SK-N-SH (cell line): Measurements from ENCODE around the gene AHCYL2.

Experiments used
- CTCF ChIP-seq: fragments of 200-600 bp; sonication (generic); IDR thresholded peaks from 2 replicates; pipeline ENCODE4 v1.6.1; 2017; ENCODE audit warnings: antibody characterized with exemption, mild to moderate bottlenecking, moderate library complexity
- FOXM1 ChIP-seq: IDR thresholded peaks from 2 replicates; pipeline ENCODE4 v1.4.0; 2012; ENCODE audit warnings: low read depth, mild to moderate bottlenecking
- MXI1 ChIP-seq: IDR thresholded peaks from 2 replicates; pipeline ENCODE4 v1.6.1; 2012; ENCODE audit warnings: mild to moderate bottlenecking, low read depth, low read length, improper control_type of control experiment
- NRF1 ChIP-seq: IDR thresholded peaks from 2 replicates; pipeline ENCODE4 v1.6.1; 2012; ENCODE audit warnings: low read depth, mild to moderate bottlenecking, low read length
- POLR2AphosphoS5 ChIP-seq: IDR thresholded peaks from 2 replicates; pipeline ENCODE4 v1.6.1; 2012; ENCODE audit warnings: low read depth, low read length
- RAD21 ChIP-seq: IDR thresholded peaks from 2 replicates; pipeline ENCODE4 v1.6.1; 2012; ENCODE audit warnings: mild to moderate bottlenecking, low read length
- REST ChIP-seq: IDR thresholded peaks from 2 replicates; pipeline ENCODE4 v1.6.1; 2012; ENCODE audit warnings: mild to moderate bottlenecking, low read depth, low read length, moderate library complexity
- SIN3A ChIP-seq: IDR thresholded peaks from 2 replicates; pipeline ENCODE4 v1.6.1; 2012; ENCODE audit warnings: low read depth, mild to moderate bottlenecking, low read length, moderate library complexity, borderline replicate concordance
- SMC3 ChIP-seq: IDR thresholded peaks from 2 replicates; pipeline ENCODE4 v1.6.1; 2012; ENCODE audit warnings: low read depth, low read length, improper control_type of control experiment
- TAF1 ChIP-seq: IDR thresholded peaks from 2 replicates; pipeline ENCODE4 v1.6.1; 2012; ENCODE audit warnings: low read depth, mild to moderate bottlenecking, low read length, moderate library complexity, borderline replicate concordance
- TEAD4 ChIP-seq: IDR thresholded peaks from 2 replicates; pipeline ENCODE4 v1.4.0; 2012; ENCODE audit warnings: mild to moderate bottlenecking, borderline replicate concordance; ENCODE audit not compliant: insufficient read depth
- USF1 ChIP-seq: IDR thresholded peaks from 2 replicates; pipeline ENCODE4 v1.4.0; 2012; ENCODE audit warnings: low read depth, borderline replicate concordance
- ZBTB33 ChIP-seq: IDR thresholded peaks from 2 replicates; pipeline ENCODE4 v1.4.0; 2012; ENCODE audit warnings: low read depth, borderline replicate concordance

GRCh38 chr7:129184981-129185670 is 39.7 kb upstream of the AHCYL2 start:
- TF ChIP-seq USF1: no peak
- TF ChIP-seq FOXM1: no peak
- no peak for TF ChIP-seq RAD21
- TF ChIP-seq ZBTB33: no peak
- TF ChIP-seq REST: no peak
- no peak for TF ChIP-seq NRF1
- no peak for TF ChIP-seq SMC3
- TF ChIP-seq CTCF: no peak
- no peak for TF ChIP-seq POLR2AphosphoS5
- TF ChIP-seq TAF1: no peak
- no peak for TF ChIP-seq SIN3A
- no peak for TF ChIP-seq MXI1
- TF ChIP-seq TEAD4: no peak
